Measurements from ENCODE around the gene HDHD3.

DNA sequence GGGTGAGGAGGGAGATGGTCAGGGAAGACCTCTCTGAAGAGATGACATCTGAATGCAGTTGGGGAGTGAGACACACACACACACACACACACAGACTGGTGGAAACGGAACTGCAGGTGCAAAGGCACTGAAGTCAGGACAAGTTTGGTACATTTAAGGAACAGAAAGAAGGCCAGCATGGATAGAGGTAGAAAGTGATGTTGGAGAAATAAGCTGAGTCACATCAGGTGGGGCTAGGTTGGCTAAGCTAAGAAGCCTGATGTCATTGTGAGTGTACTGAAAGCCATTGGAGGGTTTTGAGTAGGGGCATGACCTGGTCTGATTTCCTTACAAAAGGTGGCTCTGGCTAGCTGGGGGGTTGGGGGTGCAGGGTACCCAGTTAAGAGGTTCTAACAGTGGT is 24.4 kb downstream of the HDHD3 start:
- TF ChIP-seq, protein P1, sequence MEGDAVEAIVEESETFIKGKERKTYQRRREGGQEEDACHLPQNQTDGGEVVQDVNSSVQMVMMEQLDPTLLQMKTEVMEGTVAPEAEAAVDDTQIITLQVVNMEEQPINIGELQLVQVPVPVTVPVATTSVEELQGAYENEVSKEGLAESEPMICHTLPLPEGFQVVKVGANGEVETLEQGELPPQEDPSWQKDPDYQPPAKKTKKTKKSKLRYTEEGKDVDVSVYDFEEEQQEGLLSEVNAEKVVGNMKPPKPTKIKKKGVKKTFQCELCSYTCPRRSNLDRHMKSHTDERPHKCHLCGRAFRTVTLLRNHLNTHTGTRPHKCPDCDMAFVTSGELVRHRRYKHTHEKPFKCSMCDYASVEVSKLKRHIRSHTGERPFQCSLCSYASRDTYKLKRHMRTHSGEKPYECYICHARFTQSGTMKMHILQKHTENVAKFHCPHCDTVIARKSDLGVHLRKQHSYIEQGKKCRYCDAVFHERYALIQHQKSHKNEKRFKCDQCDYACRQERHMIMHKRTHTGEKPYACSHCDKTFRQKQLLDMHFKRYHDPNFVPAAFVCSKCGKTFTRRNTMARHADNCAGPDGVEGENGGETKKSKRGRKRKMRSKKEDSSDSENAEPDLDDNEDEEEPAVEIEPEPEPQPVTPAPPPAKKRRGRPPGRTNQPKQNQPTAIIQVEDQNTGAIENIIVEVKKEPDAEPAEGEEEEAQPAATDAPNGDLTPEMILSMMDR (IDR thresholded peaks at IDR 0.05): no peak
- TF ChIP-seq EP300 (IDR thresholded peaks at IDR 0.05): no peak
